Measurements from ENCODE around the gene IL10RB. TPM values are rescaled to one million over a fixed set of nuclear protein-coding genes. Genes with fewer than 3 reads are reported as not detected.
A peak's percentile ranks its signal among the peaks of the same experiment; 100 is the strongest.

Gene IL10RB
- total RNA-seq, 2 experiments from 2014 or later: 37.1 to 44.2 TPM

DNA sequence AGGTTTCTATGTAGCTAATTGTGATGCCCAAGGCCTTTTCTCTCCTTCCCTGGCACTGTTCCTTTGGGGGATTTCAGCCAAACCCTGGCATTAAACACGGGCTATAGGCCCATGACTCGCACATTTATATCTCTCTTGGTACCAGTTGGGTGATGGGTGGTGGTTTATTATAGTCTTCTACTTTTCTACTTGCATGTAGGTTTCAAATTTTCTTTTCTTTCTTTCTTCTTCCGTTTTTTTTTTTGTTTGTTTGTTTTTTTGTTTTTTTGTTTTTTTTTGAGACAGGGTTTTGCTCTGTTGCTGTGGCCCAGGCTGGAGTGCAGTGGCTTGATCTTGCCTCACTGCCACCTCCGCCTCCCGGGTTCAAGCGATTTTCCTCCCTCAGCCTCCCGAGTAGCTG is 1.1 kb downstream of the IL10RB start:
- no peak for DNase-seq
- ChIA-PET POLR2A (interaction anchor here (0.6 to 2.2 kb wide), 5 partner anchors 12 to 274 kb away, joined by 3 to 13 read pairs (median 4); partner anchors contain the start of gene GART), CTCF (interaction anchor here (1.3 to 2.7 kb wide), 7 partner anchors 33 to 178 kb away, joined by 3 to 12 read pairs (median 5); no protein-coding TSS in a partner anchor)
- Mint-ChIP-seq H3K27me3 (ENCODE audit: low read depth) (no peaks in the 10 kb centered on the region), H3K27ac (peak overlapping the region; percentile 93), H3K4me3 (peak overlapping the region; percentile 96), H3K9me3 (ENCODE audit: insufficient read depth) (no peaks in the 10 kb centered on the region), H3K36me3 (ENCODE audit: low read depth) (peaks cover 72% of the 10 kb centered on the region), H3K4me1 (ENCODE audit: low read depth) (peaks cover 55% of the 10 kb centered on the region)
- no peak for ATAC-seq

DNA sequence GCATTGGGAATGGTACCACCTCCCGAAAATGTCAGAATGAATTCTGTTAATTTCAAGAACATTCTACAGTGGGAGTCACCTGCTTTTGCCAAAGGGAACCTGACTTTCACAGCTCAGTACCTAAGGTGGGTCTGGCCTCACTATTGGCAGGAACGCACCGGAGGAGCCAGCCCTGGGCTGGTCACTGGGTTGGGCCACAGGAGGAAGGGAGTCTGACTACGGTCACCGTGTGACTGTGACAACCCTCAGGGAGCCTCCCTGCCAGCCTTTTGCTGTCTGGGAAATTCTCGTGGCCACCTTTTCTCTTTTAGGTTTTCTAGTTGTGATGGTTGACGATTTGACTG is 2.2 kb downstream of the IL10RB start:
- ChIA-PET CTCF (interaction anchor here (1.0 to 1.5 kb wide), 4 partner anchors 32 to 211 kb away, joined by 3 to 4 read pairs (median 4); partner anchors contain the start of gene TMEM50B), POLR2A (no interaction called here)
- Mint-ChIP-seq H3K36me3 (ENCODE audit: low read depth) (peaks cover 70% of the 10 kb centered on the region), H3K4me3 (peak overlapping the region; percentile 96), H3K27ac (peak overlapping the region; percentile 72), H3K27me3 (ENCODE audit: low read depth) (no peaks in the 10 kb centered on the region), H3K9me3 (ENCODE audit: insufficient read depth) (no peaks in the 10 kb centered on the region), H3K4me1 (ENCODE audit: low read depth) (peaks cover 55% of the 10 kb centered on the region)
- ATAC-seq (no peak), DNase-seq (no peak)

DNA sequence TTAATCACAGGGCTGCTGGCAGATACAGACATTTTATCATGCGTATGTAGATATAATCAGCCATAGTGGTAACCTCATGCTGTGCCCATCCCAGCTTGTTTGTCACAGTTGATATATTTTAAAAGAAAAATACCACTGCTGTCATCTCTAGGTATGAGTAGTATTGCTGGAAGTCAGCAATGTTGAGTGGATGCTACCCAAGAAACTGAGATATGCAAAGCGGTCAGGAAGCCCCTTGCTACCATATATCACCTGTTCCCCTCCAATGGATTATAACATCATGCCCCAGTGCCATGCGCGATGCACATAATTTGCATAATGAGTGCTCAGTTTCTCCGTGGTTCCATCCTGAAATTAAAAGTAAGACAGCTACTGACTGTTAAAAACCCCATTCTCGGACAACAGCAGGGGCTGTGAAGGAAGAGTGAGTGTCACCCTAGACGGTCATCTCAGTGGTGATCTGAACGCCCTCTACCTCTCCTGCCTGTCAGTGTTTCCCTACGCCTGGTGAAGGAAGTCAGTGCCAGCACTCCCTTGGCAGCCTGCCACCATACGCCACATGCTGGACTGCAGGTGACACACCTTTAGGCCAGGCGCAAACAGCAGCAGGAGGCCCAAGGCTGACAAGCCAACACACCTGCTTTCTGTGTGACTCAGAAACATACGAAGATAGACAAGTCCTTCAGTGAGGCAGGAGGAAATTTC is 2.7 kb downstream of the IL10RB start:
- CTCF ChIA-PET: interaction anchor here (1.0 to 1.5 kb wide), 3 partner anchors 69 to 211 kb away, joined by 3 to 4 read pairs (median 3); partner anchors contain the start of gene TMEM50B
- Mint-ChIP-seq H3K27ac (no peak overlapping the region), H3K4me1 (ENCODE audit: low read depth) (peaks cover 55% of the 10 kb centered on the region), H3K36me3 (ENCODE audit: low read depth) (peaks cover 70% of the 10 kb centered on the region), H3K4me3 (peak overlapping the region; percentile 96), H3K27me3 (ENCODE audit: low read depth) (no peaks in the 10 kb centered on the region), H3K9me3 (ENCODE audit: insufficient read depth) (no peaks in the 10 kb centered on the region)
- POLR2A ChIA-PET: no interaction called here
- DNase-seq (no peak), ATAC-seq (no peak)

GRCh38 chr21:33270986-33271385 is 4.8 kb downstream of the IL10RB start:
- ChIA-PET POLR2A (no interaction called here), CTCF (no interaction called here)
- Mint-ChIP-seq H3K4me3 (no peak overlapping the region), H3K4me1 (ENCODE audit: low read depth) (peaks cover 36% of the 10 kb centered on the region), H3K27ac (no peak overlapping the region), H3K9me3 (ENCODE audit: insufficient read depth) (no peaks in the 10 kb centered on the region), H3K36me3 (ENCODE audit: low read depth) (peaks cover 69% of the 10 kb centered on the region), H3K27me3 (ENCODE audit: low read depth) (no peaks in the 10 kb centered on the region)
- DNase-seq (no peak), ATAC-seq (no peak)

DNA sequence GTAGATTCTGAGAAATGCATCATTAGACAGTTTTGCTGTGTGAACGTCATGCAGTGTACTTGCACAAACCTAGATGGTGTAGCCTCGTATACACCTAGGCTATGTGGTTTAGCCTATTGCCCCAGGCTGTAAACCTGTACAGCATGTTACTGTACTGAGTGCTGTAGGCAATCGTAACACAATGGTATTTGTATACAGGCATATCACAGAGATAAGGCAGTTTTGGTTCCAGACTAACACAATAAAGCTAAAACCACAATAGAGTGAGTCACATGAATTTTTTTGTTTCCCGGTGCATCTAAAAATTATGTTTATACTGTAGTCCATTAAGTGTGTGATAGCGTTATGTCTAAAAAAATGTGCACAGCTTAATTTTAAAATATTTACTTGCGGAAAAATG is 6.9 kb downstream of the IL10RB start:
- Mint-ChIP-seq H3K36me3 (ENCODE audit: low read depth) (peaks cover 73% of the 10 kb centered on the region), H3K27ac (no peak overlapping the region), H3K27me3 (ENCODE audit: low read depth) (no peaks in the 10 kb centered on the region), H3K4me3 (no peak overlapping the region), H3K4me1 (ENCODE audit: low read depth) (peaks cover 24% of the 10 kb centered on the region), H3K9me3 (ENCODE audit: insufficient read depth) (no peaks in the 10 kb centered on the region)
- ChIA-PET CTCF (interaction anchor here (1.9 kb wide), 1 partner anchor 172 kb away, joined by 5 read pairs; no protein-coding TSS in a partner anchor), POLR2A (no interaction called here)
- ATAC-seq (no peak), DNase-seq (no peak)

- POLR2A ChIA-PET: no interaction called here
- Mint-ChIP-seq H3K36me3 (ENCODE audit: low read depth) (peaks cover 72% of the 10 kb centered on the region), H3K4me3 (no peak overlapping the region), H3K4me1 (ENCODE audit: low read depth) (peaks cover 2% of the 10 kb centered on the region), H3K27ac (no peak overlapping the region), H3K9me3 (ENCODE audit: insufficient read depth) (no peaks in the 10 kb centered on the region), H3K27me3 (ENCODE audit: low read depth) (no peaks in the 10 kb centered on the region)
- ATAC-seq: no peak
- no peak for DNase-seq
- CTCF ChIA-PET: interaction anchor here (1.8 kb wide), 1 partner anchor 79 kb away, joined by 4 read pairs; no protein-coding TSS in a partner anchor
Observed at GRCh38 chr21:33278721-33279120, 12.6 kb downstream of the IL10RB start.

DNA sequence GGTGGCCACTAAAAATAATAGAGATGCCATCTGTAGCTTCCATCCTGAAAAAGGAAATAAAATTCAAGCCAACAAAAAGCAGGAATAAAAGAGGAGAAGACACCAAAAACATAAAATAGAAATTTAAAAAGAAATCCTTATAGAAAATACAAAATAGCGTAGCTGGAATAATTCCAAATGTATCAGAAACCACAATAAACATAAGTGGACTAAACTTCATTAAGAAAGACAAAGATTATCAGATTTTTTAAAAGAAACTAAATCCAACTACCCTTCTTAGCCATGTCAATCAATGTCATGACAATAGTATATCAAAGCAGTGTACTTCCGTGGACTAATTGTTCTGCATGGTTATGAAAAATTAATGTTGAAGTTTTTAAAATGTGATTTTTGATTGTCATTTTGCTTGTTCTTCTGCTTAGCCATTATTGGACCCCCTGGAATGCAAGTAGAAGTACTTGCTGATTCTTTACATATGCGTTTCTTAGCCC is 13.2 kb downstream of the IL10RB start:
- no peaks in the 10 kb centered on the region for H3K9me3 Mint-ChIP-seq (ENCODE audit: insufficient read depth)
- DNase-seq (no peak), ATAC-seq (no peak)
- H3K4me3 Mint-ChIP-seq: no peak overlapping the region
- H3K36me3 Mint-ChIP-seq (ENCODE audit: low read depth): peaks cover 72% of the 10 kb centered on the region
- CTCF ChIA-PET: interaction anchor here (1.8 kb wide), 1 partner anchor 80 kb away, joined by 4 read pairs; no protein-coding TSS in a partner anchor
- peaks cover 2% of the 10 kb centered on the region for H3K4me1 Mint-ChIP-seq (ENCODE audit: low read depth)
- H3K27ac Mint-ChIP-seq: no peak overlapping the region
- H3K27me3 Mint-ChIP-seq (ENCODE audit: low read depth): no peaks in the 10 kb centered on the region
- POLR2A ChIA-PET: no interaction called here

DNA sequence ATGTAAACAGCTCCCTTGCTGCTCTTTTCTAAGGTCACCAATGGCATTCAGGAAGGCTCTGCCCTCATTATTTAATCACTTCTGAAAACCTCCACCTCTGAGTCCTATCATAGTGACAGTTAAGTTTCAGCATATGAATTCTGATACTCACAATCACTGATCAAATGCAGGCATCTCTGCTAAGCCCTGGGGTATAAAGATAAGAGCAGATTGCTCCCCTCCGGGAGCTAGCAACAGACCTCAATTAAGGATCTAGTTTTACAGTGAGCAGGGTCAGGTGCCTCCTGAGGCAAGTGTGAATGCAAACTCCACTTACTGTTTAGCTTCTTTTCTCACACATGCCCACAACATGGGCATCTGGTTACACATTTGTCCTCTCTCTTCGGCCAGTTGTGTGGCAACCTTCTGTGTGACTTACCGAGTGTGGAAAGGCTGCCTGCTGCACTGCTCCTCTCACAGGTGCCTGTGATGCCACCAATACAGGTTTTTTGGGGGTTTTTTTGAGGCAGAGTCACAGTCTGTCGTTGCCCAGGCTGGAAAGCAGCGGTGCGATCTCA is 15.0 kb downstream of the IL10RB start:
- peaks cover 76% of the 10 kb centered on the region for H3K36me3 Mint-ChIP-seq (ENCODE audit: low read depth)
- no peak overlapping the region for H3K4me3 Mint-ChIP-seq
- ChIA-PET POLR2A (no interaction called here), CTCF (no interaction called here)
- no peaks in the 10 kb centered on the region for H3K9me3 Mint-ChIP-seq (ENCODE audit: insufficient read depth)
- H3K4me1 Mint-ChIP-seq (ENCODE audit: low read depth): peaks cover 2% of the 10 kb centered on the region
- DNase-seq (no peak), ATAC-seq (no peak)
- no peak overlapping the region for H3K27ac Mint-ChIP-seq
- H3K27me3 Mint-ChIP-seq (ENCODE audit: low read depth): no peaks in the 10 kb centered on the region

DNA sequence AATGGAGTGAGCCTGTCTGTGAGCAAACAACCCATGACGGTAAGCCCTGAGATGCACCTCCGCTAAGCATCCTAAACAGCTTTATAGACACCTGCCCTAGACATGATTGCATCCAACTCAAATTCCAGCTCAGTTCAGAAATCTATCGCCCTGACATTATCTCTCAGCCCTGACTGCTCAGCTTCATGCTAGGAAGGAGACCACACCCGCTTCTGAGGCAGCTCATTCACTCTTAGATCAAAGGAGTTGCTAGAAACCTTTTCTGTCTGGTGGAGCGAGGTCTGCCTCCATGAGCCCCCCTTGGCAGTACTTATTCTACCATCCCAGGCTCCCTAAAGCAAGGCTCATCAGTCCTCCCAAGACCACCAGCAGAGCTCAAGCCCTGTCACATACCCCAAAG is 17.0 kb downstream of the IL10RB start:
- no peaks in the 10 kb centered on the region for H3K27me3 Mint-ChIP-seq (ENCODE audit: low read depth)
- peaks cover 73% of the 10 kb centered on the region for H3K36me3 Mint-ChIP-seq (ENCODE audit: low read depth)
- DNase-seq: no peak
- ChIA-PET POLR2A (interaction anchor here (1.2 kb wide), 1 partner anchor 17 kb away, joined by 4 read pairs; the partner anchor contains the start of gene IL10RB), CTCF (interaction anchor here (1.2 kb wide), 1 partner anchor 86 kb away, joined by 3 read pairs; no protein-coding TSS in a partner anchor)
- no peak overlapping the region for H3K27ac Mint-ChIP-seq
- no peak for ATAC-seq
- H3K4me1 Mint-ChIP-seq (ENCODE audit: low read depth): peaks cover 2% of the 10 kb centered on the region
- no peaks in the 10 kb centered on the region for H3K9me3 Mint-ChIP-seq (ENCODE audit: insufficient read depth)
- no peak overlapping the region for H3K4me3 Mint-ChIP-seq

GRCh38 chr21:33286076-33286475 is 19.9 kb downstream of the IL10RB start:
- no peaks in the 10 kb centered on the region for H3K9me3 Mint-ChIP-seq (ENCODE audit: insufficient read depth)
- no peak for ATAC-seq
- H3K36me3 Mint-ChIP-seq (ENCODE audit: low read depth): peaks cover 63% of the 10 kb centered on the region
- ChIA-PET CTCF (interaction anchor here (1.2 kb wide), 1 partner anchor 75 kb away, joined by 3 read pairs; no protein-coding TSS in a partner anchor), POLR2A (no interaction called here)
- H3K27me3 Mint-ChIP-seq (ENCODE audit: low read depth): no peaks in the 10 kb centered on the region
- H3K27ac Mint-ChIP-seq: no peak overlapping the region
- no peak for DNase-seq
- peaks cover 2% of the 10 kb centered on the region for H3K4me1 Mint-ChIP-seq (ENCODE audit: low read depth)
- H3K4me3 Mint-ChIP-seq: no peak overlapping the region

GRCh38 chr21:33286600-33287456 is 20.7 kb downstream of the IL10RB start:
- Mint-ChIP-seq H3K4me3 (no peak overlapping the region), H3K27ac (no peak overlapping the region), H3K9me3 (ENCODE audit: insufficient read depth) (no peaks in the 10 kb centered on the region), H3K36me3 (ENCODE audit: low read depth) (peaks cover 68% of the 10 kb centered on the region), H3K4me1 (ENCODE audit: low read depth) (peaks cover 2% of the 10 kb centered on the region), H3K27me3 (ENCODE audit: low read depth) (no peaks in the 10 kb centered on the region)
- DNase-seq (no peak), ATAC-seq (no peak)
- ChIA-PET POLR2A (no interaction called here), CTCF (interaction anchor here (1.2 kb wide), 1 partner anchor 74 kb away, joined by 3 read pairs; no protein-coding TSS in a partner anchor)
